ENCODE data around the gene NR3C2.

The NR3C2 gene

DNA sequence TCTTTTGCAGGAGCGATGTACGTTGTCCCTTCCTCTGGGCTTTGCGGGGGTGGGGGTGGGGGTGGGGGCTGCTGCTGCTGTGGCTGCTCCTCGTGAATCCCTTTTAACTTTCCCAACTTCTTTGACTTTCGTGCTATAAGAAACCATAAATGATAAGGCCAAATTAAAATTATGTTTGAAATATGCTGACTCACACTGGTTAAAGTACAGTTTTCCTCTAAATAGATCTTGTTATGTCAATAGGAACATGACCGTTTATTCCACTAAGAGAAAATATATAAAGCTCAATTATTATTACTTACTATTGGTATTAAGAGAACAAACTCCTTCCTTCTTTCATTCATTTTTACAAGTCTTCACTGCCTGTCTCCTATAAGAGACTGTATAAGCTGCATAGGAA is 287.4 kb downstream of the NR3C2 start:
- no peak overlapping the region for H3K9ac ChIP-seq (ENCODE audit: low read depth, low read length)
- no peaks in the 10 kb centered on the region for H3K9me3 ChIP-seq (ENCODE audit: insufficient read depth, low read length, severe bottlenecking)
- no peak for ATAC-seq (ENCODE audit: insufficient read depth, low read depth)
- no peaks in the 10 kb centered on the region for H3K4me1 ChIP-seq (ENCODE audit: insufficient read depth, low read length)
- no peak overlapping the region for H3K4me2 ChIP-seq (ENCODE audit: insufficient read depth, low read length)
- H3K27ac ChIP-seq (ENCODE audit: low read length): no peak overlapping the region
- no peak overlapping the region for H3K4me3 ChIP-seq (ENCODE audit: low read depth in 1 of 2, low read length in 2 of 2)
- no peak overlapping the region for H2AFZ ChIP-seq (ENCODE audit: low read depth, low read length)
- H3K79me2 ChIP-seq (ENCODE audit: insufficient read depth, low read length): no peaks in the 10 kb centered on the region
- DNase-seq: no peak
- H3K27me3 ChIP-seq (ENCODE audit: insufficient read depth, low read length, poor library complexity): no peaks in the 10 kb centered on the region
- no peaks in the 10 kb centered on the region for H3K36me3 ChIP-seq (ENCODE audit: insufficient read depth, low read length)
- TF ChIP-seq, protein P1, sequence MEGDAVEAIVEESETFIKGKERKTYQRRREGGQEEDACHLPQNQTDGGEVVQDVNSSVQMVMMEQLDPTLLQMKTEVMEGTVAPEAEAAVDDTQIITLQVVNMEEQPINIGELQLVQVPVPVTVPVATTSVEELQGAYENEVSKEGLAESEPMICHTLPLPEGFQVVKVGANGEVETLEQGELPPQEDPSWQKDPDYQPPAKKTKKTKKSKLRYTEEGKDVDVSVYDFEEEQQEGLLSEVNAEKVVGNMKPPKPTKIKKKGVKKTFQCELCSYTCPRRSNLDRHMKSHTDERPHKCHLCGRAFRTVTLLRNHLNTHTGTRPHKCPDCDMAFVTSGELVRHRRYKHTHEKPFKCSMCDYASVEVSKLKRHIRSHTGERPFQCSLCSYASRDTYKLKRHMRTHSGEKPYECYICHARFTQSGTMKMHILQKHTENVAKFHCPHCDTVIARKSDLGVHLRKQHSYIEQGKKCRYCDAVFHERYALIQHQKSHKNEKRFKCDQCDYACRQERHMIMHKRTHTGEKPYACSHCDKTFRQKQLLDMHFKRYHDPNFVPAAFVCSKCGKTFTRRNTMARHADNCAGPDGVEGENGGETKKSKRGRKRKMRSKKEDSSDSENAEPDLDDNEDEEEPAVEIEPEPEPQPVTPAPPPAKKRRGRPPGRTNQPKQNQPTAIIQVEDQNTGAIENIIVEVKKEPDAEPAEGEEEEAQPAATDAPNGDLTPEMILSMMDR (IDR thresholded peaks at IDR 0.05; ENCODE audit: borderline replicate concordance, extremely low read depth, low read length, poor library complexity, severe bottlenecking): no peak
- no peak for TF ChIP-seq EZH2 (IDR thresholded peaks at IDR 0.05; ENCODE audit: borderline replicate concordance, low read depth, low read length, severe bottlenecking)
- H4K20me1 ChIP-seq (ENCODE audit: insufficient read depth, low read length): no peaks in the 10 kb centered on the region

DNA sequence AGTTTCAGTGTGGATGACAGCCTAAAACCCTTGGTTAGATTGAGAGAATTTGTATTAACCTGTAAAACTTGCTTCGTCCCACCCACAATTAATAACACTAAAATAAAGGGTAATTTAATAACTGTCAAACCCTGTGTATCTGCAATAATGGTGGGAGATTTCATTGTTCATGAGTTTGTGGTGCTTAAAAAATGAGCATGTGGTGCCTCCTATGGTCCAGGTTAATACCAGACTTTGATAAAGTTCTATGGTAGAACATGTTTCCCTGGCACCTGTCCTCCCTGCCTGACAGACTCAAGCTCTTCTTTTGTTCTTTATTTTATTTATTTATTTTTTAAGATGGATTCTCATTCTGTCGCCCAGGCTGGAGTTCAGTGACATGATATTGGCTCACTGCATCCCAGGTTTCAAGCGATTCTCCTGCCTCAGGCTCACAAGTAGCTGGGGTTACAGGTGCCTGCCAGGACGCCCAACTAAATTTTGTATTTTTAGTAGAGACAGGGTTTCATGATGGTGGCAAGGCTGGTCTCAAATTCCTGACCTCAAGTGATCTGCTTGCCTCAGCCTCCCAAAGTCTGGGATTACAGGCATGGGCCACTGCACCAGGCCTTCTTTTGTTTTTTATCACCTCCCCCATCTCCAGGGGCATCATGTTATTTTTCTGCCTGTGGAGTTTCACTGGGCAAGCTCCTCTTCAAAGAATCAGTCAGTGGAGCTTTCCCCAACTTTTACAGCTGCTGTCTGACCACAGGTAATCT is 289.2 kb downstream of the NR3C2 start:
- Histone ChIP-seq H3K9me3 (ENCODE audit: insufficient read depth, low read length, severe bottlenecking) (no peaks in the 10 kb centered on the region), H4K20me1 (ENCODE audit: insufficient read depth, low read length) (no peaks in the 10 kb centered on the region), H3K9ac (ENCODE audit: low read depth, low read length) (no peak overlapping the region), H3K36me3 (ENCODE audit: insufficient read depth, low read length) (no peaks in the 10 kb centered on the region), H3K4me3 (ENCODE audit: low read depth in 1 of 2, low read length in 2 of 2) (no peak overlapping the region), H2AFZ (ENCODE audit: low read depth, low read length) (no peak overlapping the region), H3K4me1 (ENCODE audit: insufficient read depth, low read length) (no peaks in the 10 kb centered on the region), H3K79me2 (ENCODE audit: insufficient read depth, low read length) (no peaks in the 10 kb centered on the region), H3K4me2 (ENCODE audit: insufficient read depth, low read length) (no peak overlapping the region), H3K27me3 (ENCODE audit: insufficient read depth, low read length, poor library complexity) (no peaks in the 10 kb centered on the region), H3K27ac (ENCODE audit: low read length) (no peak overlapping the region)
- TF ChIP-seq EZH2 (IDR thresholded peaks at IDR 0.05; ENCODE audit: borderline replicate concordance, low read depth, low read length, severe bottlenecking): no peak
- TF ChIP-seq, protein P1 (IDR thresholded peaks at IDR 0.05; ENCODE audit: borderline replicate concordance, extremely low read depth, low read length, poor library complexity, severe bottlenecking): no peak
- no peak for DNase-seq
- no peak for ATAC-seq (ENCODE audit: insufficient read depth, low read depth)

DNA sequence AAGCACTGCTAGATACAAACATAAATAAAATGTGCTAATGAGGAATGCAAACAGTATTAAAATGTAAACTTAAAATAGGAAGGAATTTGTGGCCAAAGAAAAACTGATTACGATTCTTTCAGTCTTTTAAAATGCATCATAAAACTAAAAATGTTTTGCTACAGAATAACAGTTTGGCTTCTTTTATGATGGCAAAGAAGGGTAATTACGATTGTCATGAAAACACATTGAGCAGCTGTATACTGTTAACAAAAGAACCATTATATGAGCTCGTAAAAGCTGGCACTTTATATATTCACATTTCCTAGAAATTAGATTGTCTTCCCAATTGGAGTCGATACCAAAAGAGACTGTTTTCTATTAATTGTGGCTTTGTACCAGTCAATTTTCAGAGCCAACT is 290.4 kb downstream of the NR3C2 start:
- ATAC-seq (ENCODE audit: insufficient read depth, low read depth) (no peak), DNase-seq (no peak)
- Histone ChIP-seq H3K9ac (ENCODE audit: low read depth, low read length) (no peak overlapping the region), H3K4me3 (ENCODE audit: low read depth in 1 of 2, low read length in 2 of 2) (no peak overlapping the region), H4K20me1 (ENCODE audit: insufficient read depth, low read length) (no peaks in the 10 kb centered on the region), H3K27me3 (ENCODE audit: insufficient read depth, low read length, poor library complexity) (no peaks in the 10 kb centered on the region), H3K27ac (ENCODE audit: low read length) (no peak overlapping the region), H3K36me3 (ENCODE audit: insufficient read depth, low read length) (no peaks in the 10 kb centered on the region), H2AFZ (ENCODE audit: low read depth, low read length) (no peak overlapping the region), H3K9me3 (ENCODE audit: insufficient read depth, low read length, severe bottlenecking) (no peaks in the 10 kb centered on the region), H3K4me1 (ENCODE audit: insufficient read depth, low read length) (no peaks in the 10 kb centered on the region), H3K79me2 (ENCODE audit: insufficient read depth, low read length) (no peaks in the 10 kb centered on the region), H3K4me2 (ENCODE audit: insufficient read depth, low read length) (no peak overlapping the region)
- TF ChIP-seq, protein P1 (IDR thresholded peaks at IDR 0.05; ENCODE audit: borderline replicate concordance, extremely low read depth, low read length, poor library complexity, severe bottlenecking): no peak
- no peak for TF ChIP-seq EZH2 (IDR thresholded peaks at IDR 0.05; ENCODE audit: borderline replicate concordance, low read depth, low read length, severe bottlenecking)
